HCT116 (cell line): ENCODE data around the gene RAMP2. TPM values are rescaled to one million over a fixed set of nuclear protein-coding genes. Genes with fewer than 3 reads are reported as not detected.
A peak's percentile ranks its signal among the peaks of the same experiment; 100 is the strongest.

Experiments
- ATAC-seq: fragments of 200-7000 bp; cut with Tn5 transposase; 2 replicates; pipeline ENCODE4 v1.9.1; 2020; ENCODE audit warnings: mild to moderate bottlenecking, moderate library complexity
- BruUV-seq: library from RNA; stranded (reverse); fragments of 400-500 nt; replicated peaks from 2 replicates; lab custom pipeline; 2021; lab: Mats Ljungman, UMichigan
- CTCF ChIA-PET: fragments of 300-600 bp; sonication (Branson Sonifier 250); formaldehyde crosslinking; loops from one replicate; lab custom pipeline; 2021; ENCODE audit warnings: antibody characterized with exemption; lab: Charles Lee
- POLR2A ChIA-PET: fragments of 300-600, 350-600 bp; sonication (Branson Sonifier 250); formaldehyde crosslinking; loops from one replicate; lab custom pipeline; 2021; ENCODE audit warnings: antibody characterized with exemption; lab: Charles Lee
- RAD21 ChIA-PET, 2 experiments: fragments of 300-600 bp; sonication (Branson Sonifier 250); formaldehyde crosslinking; loops; one replicate each; lab custom pipeline; 2023; ENCODE audit warnings: low total read pairs in 2 of 2; ENCODE audit not compliant: uncharacterized antibody in 2 of 2, unreplicated experiment in 2 of 2, low non-redundant PET in 1 of 2; lab: Charles Lee
- DNase-seq: peaks from one replicate; pipeline ENCODE4 v3.0.0-alpha.2; 2010; ENCODE audit warnings: low read depth, low spot score
- H2AFZ ChIP-seq: fragments of 200-600 bp; shearing (Covaris generic), sonication (generic); 2 replicates; pipeline ENCODE4 v1.6.1; 2017; ENCODE audit warnings: low read depth, mixed run types, mixed read lengths, antibody characterized with exemption, low read length; ENCODE audit not compliant: poor library complexity, severe bottlenecking
- H3K27ac ChIP-seq: 2 replicates; pipeline ENCODE4 v1.5.1; 2012; ENCODE audit warnings: low read depth, low read length
- H3K27me3 ChIP-seq: fragments of 200-600 bp; sonication (generic); 2 replicates; pipeline ENCODE4 v1.6.1; 2016; ENCODE audit warnings: mixed run types, low read length, mixed read lengths; ENCODE audit not compliant: insufficient read depth
- H3K36me3 ChIP-seq, 2 experiments: fragments of 200-500 bp in 1 of 2; fragments of 200-600 bp in 1 of 2; sonication (Bioruptor generic) in 1 of 2; sonication (generic) in 1 of 2; 2 replicates each; pipeline versions ENCODE4 v1.5.1 to v1.6.1; 2014 to 2016; ENCODE audit warnings: low read length in 2 of 2, inconsistent platforms in 1 of 2, mixed read lengths in 1 of 2, mixed run types in 1 of 2; ENCODE audit not compliant: insufficient read depth in 2 of 2, control insufficient read depth in 1 of 2
- H3K4me1 ChIP-seq, 2 experiments: fragments of 200-600 bp in 1 of 2; sonication (generic) in 1 of 2; 2 replicates each; pipeline versions ENCODE4 v1.5.1 to v1.6.1; 2012 to 2017; ENCODE audit warnings: low read length in 2 of 2, inconsistent platforms in 1 of 2, mild to moderate bottlenecking in 1 of 2, mixed read lengths in 1 of 2, mixed run types in 1 of 2, moderate library complexity in 1 of 2; ENCODE audit not compliant: insufficient read depth in 2 of 2, control insufficient read depth in 1 of 2
- H3K4me2 ChIP-seq: fragments of 200-600 bp; sonication (generic); 2 replicates; pipeline ENCODE4 v1.6.1; 2017; ENCODE audit warnings: mixed run types, low read length, mixed read lengths
- H3K4me3 ChIP-seq, 2 experiments: fragments of 200-600 bp in 1 of 2; sonication (generic) in 1 of 2; replicated peaks in 1 of 2; 2 replicates each; pipeline ENCODE4 v1.5.1; 2011 to 2016; ENCODE audit warnings: low read length in 2 of 2, control low read depth in 1 of 2, low read depth in 1 of 2, mild to moderate bottlenecking in 1 of 2, mixed read lengths in 1 of 2, mixed run types in 1 of 2
- H3K79me2 ChIP-seq: fragments of 200-600 bp; sonication (generic); 2 replicates; pipeline ENCODE4 v1.6.1; 2017; ENCODE audit warnings: mild to moderate bottlenecking, mixed run types, low read length, moderate library complexity, mixed read lengths; ENCODE audit not compliant: insufficient read depth
- H3K9ac ChIP-seq: fragments of 200-600 bp; sonication (generic); 2 replicates; pipeline ENCODE4 v1.6.1; 2016; ENCODE audit warnings: low read length, mixed read lengths
- H3K9me2 ChIP-seq: fragments of 200-600 bp; sonication (generic), shearing (Covaris generic); 2 replicates; pipeline ENCODE4 v1.6.1; 2017; ENCODE audit warnings: mixed run types, mild to moderate bottlenecking, moderate library complexity; ENCODE audit not compliant: insufficient read depth
- H3K9me3 ChIP-seq, 2 experiments: fragments of 200-500 bp in 1 of 2; fragments of 200-600 bp in 1 of 2; sonication (Bioruptor generic) in 1 of 2; sonication (generic) in 1 of 2; 2 replicates each; pipeline ENCODE4 v1.6.1; 2014 to 2017; ENCODE audit warnings: low read length in 2 of 2, mixed read lengths in 2 of 2, inconsistent platforms in 1 of 2, low read depth in 1 of 2, mild to moderate bottlenecking in 1 of 2, mixed run types in 1 of 2, moderate library complexity in 1 of 2; ENCODE audit not compliant: control insufficient read depth in 1 of 2, insufficient read depth in 1 of 2
- H4K20me1 ChIP-seq: fragments of 200-600 bp; sonication (generic), shearing (Covaris generic); 2 replicates; pipeline ENCODE4 v1.6.1; 2017; ENCODE audit warnings: mixed run types, mild to moderate bottlenecking, moderate library complexity; ENCODE audit not compliant: insufficient read depth
- CBX3 ChIP-seq: IDR thresholded peaks from 2 replicates; pipeline ENCODE4 v1.6.1; 2012; ENCODE audit warnings: low read depth
- CEBPB ChIP-seq: IDR thresholded peaks from 2 replicates; pipeline ENCODE4 v1.6.1; 2012; ENCODE audit warnings: low read depth
- FOSL1 ChIP-seq: IDR thresholded peaks from 2 replicates; pipeline ENCODE4 v1.6.1; 2012; ENCODE audit warnings: low read depth
- POLR2A ChIP-seq: IDR thresholded peaks from 2 replicates; pipeline ENCODE4 v1.7.0; 2011; ENCODE audit warnings: borderline replicate concordance; ENCODE audit not compliant: insufficient read depth, insufficient read length; ENCODE audit errors: extremely low read depth
- POLR2AphosphoS5 ChIP-seq: IDR thresholded peaks from 2 replicates; pipeline ENCODE4 v1.6.1; 2011; ENCODE audit warnings: mild to moderate bottlenecking, low read depth, low read length, moderate library complexity
- RAD21 ChIP-seq: IDR thresholded peaks from 2 replicates; pipeline ENCODE4 v1.6.1; 2012; ENCODE audit warnings: low read depth, mild to moderate bottlenecking
- SIN3A ChIP-seq: IDR thresholded peaks from 2 replicates; pipeline ENCODE4 v1.6.1; 2012; ENCODE audit warnings: low read depth
- SP1 ChIP-seq: IDR thresholded peaks from 2 replicates; pipeline ENCODE4 v1.6.1; 2012; ENCODE audit warnings: low read depth
- TCF7L2 ChIP-seq: IDR thresholded peaks from 2 replicates; pipeline ENCODE4 v1.7.0; 2011; ENCODE audit warnings: borderline replicate concordance, inconsistent platforms; ENCODE audit not compliant: insufficient read depth, insufficient read length; ENCODE audit errors: extremely low read depth
- ZNF274 ChIP-seq: fragments of 200-500 bp; sonication (Bioruptor generic); IDR thresholded peaks from 2 replicates; pipeline ENCODE4 v1.6.1; 2014; ENCODE audit warnings: mild to moderate bottlenecking, low read depth, low read length, inconsistent platforms
- intact Hi-C: fragments of 100-400 bp; cut with micrococcal nuclease; formaldehyde crosslinking; loops from 2 replicates; pipeline ENCODE4 v1.10.0; 2022
- total RNA-seq: library from RNA; stranded (reverse); gene quantifications from one replicate; pipeline ENCODE4 v1.2.1, GENCODE V29; 2021; ENCODE audit not compliant: unreplicated experiment
- TF ChIP-seq, protein P1 (sequence below): IDR thresholded peaks from 2 replicates; pipeline ENCODE4 v1.6.1; 2012
- TF ChIP-seq, protein P2 (sequence below): IDR thresholded peaks from 2 replicates; pipeline ENCODE4 v1.6.1; 2011; ENCODE audit warnings: mild to moderate bottlenecking, low read length, moderate library complexity; ENCODE audit not compliant: insufficient replicate concordance; ENCODE audit errors: extremely low read depth
- TF ChIP-seq, protein P3 (sequence below), 3 experiments: fragments of 200-600 bp in 1 of 3; sonication (generic) in 1 of 3; IDR thresholded peaks in 2 of 3; conservative IDR thresholded peaks in 1 of 3; 2 replicates each; pipeline ENCODE4 v1.5.1; 2012 to 2017; ENCODE audit warnings: low read depth in 2 of 3, low read length in 2 of 3, antibody characterized with exemption in 1 of 3, borderline replicate concordance in 1 of 3, control low read depth in 1 of 3, mild to moderate bottlenecking in 1 of 3, mixed read lengths in 1 of 3, mixed run types in 1 of 3, moderate library complexity in 1 of 3; ENCODE audit not compliant: insufficient read depth in 1 of 3
- TF ChIP-seq, protein P4 (sequence below): IDR thresholded peaks from 2 replicates; pipeline ENCODE4 v1.6.1; 2012

Gene RAMP2
- total RNA-seq, 1 experiment from 2014 or later = not detected

DNA sequence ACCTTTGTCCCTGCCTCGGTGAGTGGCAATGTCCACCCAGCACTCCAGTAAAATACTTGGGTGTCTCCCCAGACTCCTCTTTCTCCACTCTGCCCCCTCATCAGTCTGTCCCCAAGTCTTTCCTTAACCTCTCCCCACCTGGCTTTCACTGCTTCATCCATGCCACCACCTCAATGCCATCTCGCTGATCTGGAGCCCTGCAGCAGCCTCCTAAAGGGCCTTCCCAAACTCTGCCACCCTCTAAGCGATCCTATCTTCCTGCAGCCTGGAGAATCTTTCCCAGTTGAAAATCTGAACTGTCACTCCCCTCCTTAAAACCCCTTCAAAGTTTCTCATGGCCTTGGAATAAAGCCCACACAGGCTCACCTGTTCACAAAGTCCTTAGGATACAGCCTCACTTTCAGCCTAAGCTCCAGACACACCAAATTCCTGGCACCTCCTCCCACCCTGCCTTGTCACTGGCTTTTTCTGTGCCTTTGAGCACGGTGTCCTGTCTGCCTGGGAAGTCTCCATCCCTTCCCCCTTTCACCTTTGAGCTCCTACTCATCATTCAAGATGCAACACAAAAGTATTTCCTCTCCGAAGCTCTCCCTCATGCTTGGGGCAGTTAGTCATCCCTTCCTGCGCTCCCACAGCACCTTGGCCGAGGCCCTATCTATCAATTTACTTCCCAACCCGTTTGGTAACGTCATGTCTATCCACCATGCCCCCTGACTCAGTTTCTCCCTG is 22.2 kb downstream of the RAMP2 start:
- peak; percentile 48; the same call in 1 of the 2 replicates for ATAC-seq
- intact Hi-C loops = no loop called here
- Histone ChIP-seq H3K27me3 (no peaks in the 10 kb centered on the region), H3K4me1 (peaks cover 3 to 20% of the 10 kb centered on the region in 2 experiments; a peak in 3 of 4 replicates), H3K9ac (peak overlapping the region; percentile 38), H3K79me2 (no peaks in the 10 kb centered on the region), H2AFZ (no peak overlapping the region), H3K9me2 (no peaks in the 10 kb centered on the region), H4K20me1 (no peaks in the 10 kb centered on the region), H3K9me3 (no peaks in the 10 kb centered on the region), H3K27ac (no peak overlapping the region), H3K36me3 (peaks cover 10 to 11% of the 10 kb centered on the region in 2 experiments; a peak in 3 of 4 replicates), H3K4me3 (peak overlapping the region in 1 of 2 experiments; percentile 30; a peak in 1 of 4 replicates), H3K4me2 (peak overlapping the region; percentile 59)
- no TSS peak for BruUV-seq
- DNase-seq = no peak
- POLR2A ChIA-PET = no interaction called here
- RAD21 ChIA-PET = no interaction called here
- CTCF ChIA-PET = no interaction called here
- TF ChIP-seq SIN3A (no peak), FOSL1 (0 out of 2 replicates have a peak, but pooled peaks have one; percentile 19), SP1 (peak; percentile 37; the same call in 1 of the 2 replicates)

DNA sequence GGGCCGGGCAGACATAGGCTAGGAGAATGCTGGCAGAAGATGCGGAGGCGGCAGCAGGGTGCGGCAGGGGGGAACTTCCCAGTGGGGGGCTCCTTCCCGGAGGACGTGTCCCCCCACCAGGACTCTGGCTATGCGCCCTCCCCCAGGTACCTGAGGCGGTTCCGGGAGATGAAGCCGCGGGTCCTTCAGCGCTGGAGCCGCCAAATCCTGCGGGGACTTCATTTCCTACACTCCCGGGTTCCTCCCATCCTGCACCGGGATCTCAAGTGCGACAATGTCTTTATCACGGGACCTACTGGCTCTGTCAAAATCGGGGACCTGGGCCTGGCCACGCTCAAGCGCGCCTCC is 22.7 kb downstream of the RAMP2 start:
- H3K27ac ChIP-seq = no peak overlapping the region
- CTCF ChIA-PET = no interaction called here
- DNase-seq (no peak), ATAC-seq (no peak)
- H3K4me2 ChIP-seq = peak overlapping the region; percentile 59
- peak overlapping the region in 1 of 2 experiments; percentile 30; a peak in 1 of 4 replicates for H3K4me3 ChIP-seq
- peaks cover 5 to 7% of the 10 kb centered on the region in 2 experiments; a peak in 2 of 4 replicates for H3K36me3 ChIP-seq
- intact Hi-C loops = no loop called here
- peaks cover 3 to 20% of the 10 kb centered on the region in 2 experiments; a peak in 3 of 4 replicates for H3K4me1 ChIP-seq
- H3K27me3 ChIP-seq = no peaks in the 10 kb centered on the region
- no TSS peak for BruUV-seq
- H3K9ac ChIP-seq = no peak overlapping the region
- no peak overlapping the region for H2AFZ ChIP-seq
- no peaks in the 10 kb centered on the region for H3K9me2 ChIP-seq
- POLR2A ChIA-PET = no interaction called here
- H3K79me2 ChIP-seq = no peaks in the 10 kb centered on the region
- RAD21 ChIA-PET = no interaction called here
- H4K20me1 ChIP-seq = no peaks in the 10 kb centered on the region
- H3K9me3 ChIP-seq = no peaks in the 10 kb centered on the region
- TF ChIP-seq ZNF274 (no peak), TCF7L2 (no peak), SP1 (no peak), POLR2AphosphoS5 (no peak), RAD21 (no peak), POLR2A (no peak), CBX3 (no peak), CEBPB (no peak)
- TF ChIP-seq, protein P1, sequence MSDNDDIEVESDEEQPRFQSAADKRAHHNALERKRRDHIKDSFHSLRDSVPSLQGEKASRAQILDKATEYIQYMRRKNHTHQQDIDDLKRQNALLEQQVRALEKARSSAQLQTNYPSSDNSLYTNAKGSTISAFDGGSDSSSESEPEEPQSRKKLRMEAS = no peak
- TF ChIP-seq, protein P2, sequence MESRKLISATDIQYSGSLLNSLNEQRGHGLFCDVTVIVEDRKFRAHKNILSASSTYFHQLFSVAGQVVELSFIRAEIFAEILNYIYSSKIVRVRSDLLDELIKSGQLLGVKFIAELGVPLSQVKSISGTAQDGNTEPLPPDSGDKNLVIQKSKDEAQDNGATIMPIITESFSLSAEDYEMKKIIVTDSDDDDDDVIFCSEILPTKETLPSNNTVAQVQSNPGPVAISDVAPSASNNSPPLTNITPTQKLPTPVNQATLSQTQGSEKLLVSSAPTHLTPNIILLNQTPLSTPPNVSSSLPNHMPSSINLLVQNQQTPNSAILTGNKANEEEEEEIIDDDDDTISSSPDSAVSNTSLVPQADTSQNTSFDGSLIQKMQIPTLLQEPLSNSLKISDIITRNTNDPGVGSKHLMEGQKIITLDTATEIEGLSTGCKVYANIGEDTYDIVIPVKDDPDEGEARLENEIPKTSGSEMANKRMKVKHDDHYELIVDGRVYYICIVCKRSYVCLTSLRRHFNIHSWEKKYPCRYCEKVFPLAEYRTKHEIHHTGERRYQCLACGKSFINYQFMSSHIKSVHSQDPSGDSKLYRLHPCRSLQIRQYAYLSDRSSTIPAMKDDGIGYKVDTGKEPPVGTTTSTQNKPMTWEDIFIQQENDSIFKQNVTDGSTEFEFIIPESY = no peak
- TF ChIP-seq, protein P3, sequence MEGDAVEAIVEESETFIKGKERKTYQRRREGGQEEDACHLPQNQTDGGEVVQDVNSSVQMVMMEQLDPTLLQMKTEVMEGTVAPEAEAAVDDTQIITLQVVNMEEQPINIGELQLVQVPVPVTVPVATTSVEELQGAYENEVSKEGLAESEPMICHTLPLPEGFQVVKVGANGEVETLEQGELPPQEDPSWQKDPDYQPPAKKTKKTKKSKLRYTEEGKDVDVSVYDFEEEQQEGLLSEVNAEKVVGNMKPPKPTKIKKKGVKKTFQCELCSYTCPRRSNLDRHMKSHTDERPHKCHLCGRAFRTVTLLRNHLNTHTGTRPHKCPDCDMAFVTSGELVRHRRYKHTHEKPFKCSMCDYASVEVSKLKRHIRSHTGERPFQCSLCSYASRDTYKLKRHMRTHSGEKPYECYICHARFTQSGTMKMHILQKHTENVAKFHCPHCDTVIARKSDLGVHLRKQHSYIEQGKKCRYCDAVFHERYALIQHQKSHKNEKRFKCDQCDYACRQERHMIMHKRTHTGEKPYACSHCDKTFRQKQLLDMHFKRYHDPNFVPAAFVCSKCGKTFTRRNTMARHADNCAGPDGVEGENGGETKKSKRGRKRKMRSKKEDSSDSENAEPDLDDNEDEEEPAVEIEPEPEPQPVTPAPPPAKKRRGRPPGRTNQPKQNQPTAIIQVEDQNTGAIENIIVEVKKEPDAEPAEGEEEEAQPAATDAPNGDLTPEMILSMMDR (IDR thresholded peaks at IDR 0.05 in 2 of 3, conservative IDR thresholded peaks at IDR 0.05 in 1 of 3; ENCODE audit: borderline replicate concordance in 1 of 3, insufficient read depth in 1 of 3, low read depth in 2 of 3, low read length in 2 of 3) = no peak
- TF ChIP-seq, protein P4, sequence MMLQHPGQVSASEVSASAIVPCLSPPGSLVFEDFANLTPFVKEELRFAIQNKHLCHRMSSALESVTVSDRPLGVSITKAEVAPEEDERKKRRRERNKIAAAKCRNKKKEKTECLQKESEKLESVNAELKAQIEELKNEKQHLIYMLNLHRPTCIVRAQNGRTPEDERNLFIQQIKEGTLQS = no peak
